ENCODE measurements around the gene PTPN7. TPM values are rescaled to one million over a fixed set of nuclear protein-coding genes. Genes with fewer than 3 reads are reported as not detected.
"Not testable (repeated sequence)": the region's sequence is repeated elsewhere in the genome, so short reads cannot be mapped to it uniquely, and the experiment has no call there.

Gene PTPN7
- total RNA-seq, 1 donor from 2014 or later = not detected

GRCh38 chr1:202182040-202182877, 21.9 kb upstream of the PTPN7 start:
- Mint-ChIP-seq H3K36me3 (ENCODE audit: unreplicated experiment) (no peaks in the 10 kb centered on the region), H3K9me3 (ENCODE audit: unreplicated experiment) (no peaks in the 10 kb centered on the region), H3K27me3 (ENCODE audit: unreplicated experiment) (peaks cover 18% of the 10 kb centered on the region), H3K4me3 (ENCODE audit: unreplicated experiment) (no peak overlapping the region), H3K27ac (ENCODE audit: unreplicated experiment) (no peak overlapping the region), H3K4me1 (ENCODE audit: unreplicated experiment) (peaks cover 7% of the 10 kb centered on the region)
- no peak for DNase-seq (ENCODE audit: extremely low spot score, unreplicated experiment)
- TF ChIP-seq CTCF (IDR thresholded peaks at IDR 0.05) = no peak

- H3K4me1 Mint-ChIP-seq (ENCODE audit: unreplicated experiment) = peaks cover 7% of the 10 kb centered on the region
- no peak for TF ChIP-seq CTCF (IDR thresholded peaks at IDR 0.05)
- H3K36me3 Mint-ChIP-seq (ENCODE audit: unreplicated experiment) = no peaks in the 10 kb centered on the region
- peaks cover 18% of the 10 kb centered on the region for H3K27me3 Mint-ChIP-seq (ENCODE audit: unreplicated experiment)
- H3K9me3 Mint-ChIP-seq (ENCODE audit: unreplicated experiment) = no peaks in the 10 kb centered on the region
- DNase-seq (ENCODE audit: extremely low spot score, unreplicated experiment) = no peak
- H3K4me3 Mint-ChIP-seq (ENCODE audit: unreplicated experiment) = no peak overlapping the region
- H3K27ac Mint-ChIP-seq (ENCODE audit: unreplicated experiment) = no peak overlapping the region
These were observed 21.2 kb upstream of the PTPN7 start for GRCh38 chr1:202181586-202181985.

DNA sequence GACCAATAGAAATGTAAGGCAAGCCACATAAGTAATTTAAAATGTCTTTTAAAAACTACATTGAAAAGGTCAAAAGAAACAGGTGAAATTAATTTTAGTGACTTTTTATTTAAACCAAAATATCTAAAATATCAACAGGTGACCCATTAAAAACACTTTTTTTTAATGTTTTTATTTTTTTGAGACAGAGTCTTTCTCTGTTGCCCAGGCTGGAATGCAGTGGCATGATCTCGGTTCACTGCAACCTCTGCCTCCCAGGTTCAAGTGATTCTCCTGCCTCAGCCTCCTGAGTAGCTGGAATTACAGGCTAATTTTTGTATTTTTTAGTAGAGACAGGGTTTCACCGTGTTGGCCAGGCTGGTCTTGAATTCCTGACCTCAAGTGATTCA, 20.3 kb upstream of the PTPN7 start:
- not testable (repeated sequence) for H3K4me1 Mint-ChIP-seq (ENCODE audit: unreplicated experiment); H3K36me3 Mint-ChIP-seq (ENCODE audit: unreplicated experiment); DNase-seq (ENCODE audit: extremely low spot score, unreplicated experiment); H3K27ac Mint-ChIP-seq (ENCODE audit: unreplicated experiment); H3K9me3 Mint-ChIP-seq (ENCODE audit: unreplicated experiment); H3K4me3 Mint-ChIP-seq (ENCODE audit: unreplicated experiment)
- peaks cover 18% of the 10 kb centered on the region for H3K27me3 Mint-ChIP-seq (ENCODE audit: unreplicated experiment)

GRCh38 chr1:202179828-202180750, 19.7 kb upstream of the PTPN7 start:
- Mint-ChIP-seq H3K4me3 (ENCODE audit: unreplicated experiment) (no peak overlapping the region), H3K36me3 (ENCODE audit: unreplicated experiment) (no peaks in the 10 kb centered on the region), H3K9me3 (ENCODE audit: unreplicated experiment) (no peaks in the 10 kb centered on the region), H3K27ac (ENCODE audit: unreplicated experiment) (no peak overlapping the region), H3K27me3 (ENCODE audit: unreplicated experiment) (peaks cover 18% of the 10 kb centered on the region), H3K4me1 (ENCODE audit: unreplicated experiment) (peaks cover 6% of the 10 kb centered on the region)
- no peak for TF ChIP-seq CTCF (IDR thresholded peaks at IDR 0.05)
- no peak for DNase-seq (ENCODE audit: extremely low spot score, unreplicated experiment)

DNA sequence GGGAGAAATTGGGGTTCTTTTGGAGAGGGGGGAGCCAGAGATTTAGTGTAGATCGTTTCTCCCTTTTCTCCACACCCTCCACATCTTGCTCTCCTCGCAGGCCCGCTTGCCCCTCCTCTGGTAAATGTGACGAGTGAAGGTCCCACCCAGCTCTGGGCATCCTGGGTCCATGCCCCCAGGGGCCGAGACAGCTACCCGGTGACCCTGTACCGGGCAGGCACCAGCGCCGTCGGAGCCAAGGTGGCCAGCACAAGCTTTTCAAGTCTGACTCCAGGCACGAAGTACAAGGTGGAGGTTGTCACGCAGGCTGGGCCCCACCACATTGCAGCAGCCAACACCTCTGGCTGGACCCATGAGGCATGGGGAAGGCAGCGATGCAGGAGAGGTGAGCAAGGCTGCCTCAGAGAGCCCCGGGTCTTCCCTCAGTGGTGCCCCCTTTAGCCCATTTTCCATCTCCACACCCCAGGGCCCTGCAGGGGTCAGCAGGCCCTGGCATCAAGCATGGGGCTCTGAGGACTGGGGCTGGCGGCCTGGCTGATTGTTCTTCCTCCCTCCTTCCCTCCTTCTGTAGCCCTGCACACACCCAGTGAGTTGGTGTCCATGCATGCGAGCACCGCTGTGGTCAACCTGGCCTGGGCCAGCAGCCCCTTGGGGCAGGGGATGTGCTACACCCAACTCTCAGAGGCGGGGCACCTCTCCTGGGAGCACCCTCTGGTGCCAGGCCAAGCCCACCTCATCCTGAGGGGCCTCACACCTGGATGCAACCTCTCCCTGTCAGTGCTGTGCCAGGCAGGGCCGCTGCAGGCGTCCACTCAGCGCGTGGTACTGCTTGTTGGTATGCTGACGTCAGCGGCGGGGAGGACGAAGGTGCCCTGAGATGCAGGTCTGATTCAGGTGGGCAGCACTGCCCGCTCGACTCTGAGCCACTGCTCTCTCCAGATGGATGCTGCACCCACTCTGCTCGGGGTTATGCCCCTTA, 16.8 kb upstream of the PTPN7 start:
- no peaks in the 10 kb centered on the region for H3K36me3 Mint-ChIP-seq (ENCODE audit: unreplicated experiment)
- no peak for DNase-seq (ENCODE audit: extremely low spot score, unreplicated experiment)
- TF ChIP-seq CTCF (IDR thresholded peaks at IDR 0.05) = no peak
- H3K4me3 Mint-ChIP-seq (ENCODE audit: unreplicated experiment) = no peak overlapping the region
- no peaks in the 10 kb centered on the region for H3K4me1 Mint-ChIP-seq (ENCODE audit: unreplicated experiment)
- H3K27me3 Mint-ChIP-seq (ENCODE audit: unreplicated experiment) = peaks cover 18% of the 10 kb centered on the region
- H3K27ac Mint-ChIP-seq (ENCODE audit: unreplicated experiment) = no peak overlapping the region
- H3K9me3 Mint-ChIP-seq (ENCODE audit: unreplicated experiment) = no peaks in the 10 kb centered on the region
